ENCODE results near the gene MTRR.

MTRR gene

DNA sequence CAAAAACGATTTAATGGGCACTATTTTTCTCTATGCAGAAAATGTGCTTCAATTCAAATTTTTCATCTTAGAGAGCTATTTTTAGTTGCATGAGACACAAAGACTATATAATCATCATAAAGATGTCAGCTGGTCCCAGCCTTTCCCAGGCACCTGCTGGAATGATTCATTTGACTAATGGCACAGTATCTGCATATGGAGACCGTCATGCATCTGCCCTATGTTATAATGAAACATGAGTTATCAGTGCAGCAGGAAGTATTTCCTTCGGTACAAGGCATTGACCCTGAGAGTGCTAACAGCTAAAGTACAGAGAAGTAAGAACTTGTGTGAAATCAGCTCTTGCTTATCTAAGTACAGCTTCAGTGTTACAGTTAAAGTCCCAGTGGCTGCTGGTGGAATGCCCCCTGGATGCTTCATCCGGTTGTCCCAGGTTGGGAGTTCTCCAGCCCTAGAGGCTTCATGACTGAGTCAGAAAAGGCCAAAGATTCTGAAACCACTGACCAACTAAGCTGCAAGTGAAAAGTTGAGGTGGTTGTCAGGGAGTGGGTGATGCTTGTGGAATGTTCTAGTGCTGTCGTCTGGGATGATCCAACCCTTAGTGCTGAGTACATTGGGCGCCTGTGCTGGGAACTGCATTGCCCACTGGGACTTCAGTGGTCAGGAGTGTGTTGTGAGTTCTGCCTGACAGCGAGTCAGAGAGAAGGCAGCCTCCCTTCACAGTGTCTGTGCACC is 57.2 kb downstream of the MTRR start:
- Histone ChIP-seq H3K4me3 (replicated peaks; ENCODE audit: low read depth, low read length) (no peak overlapping the region), H3K36me3 (ENCODE audit: control insufficient read depth, insufficient read depth, low read length) (no peaks in the 10 kb centered on the region), H3K27me3 (replicated peaks; ENCODE audit: control insufficient read depth, insufficient read depth, low read length) (no peaks in the 10 kb centered on the region; the same call in 1 of the 2 replicates)
- TF ChIP-seq, protein P1, sequence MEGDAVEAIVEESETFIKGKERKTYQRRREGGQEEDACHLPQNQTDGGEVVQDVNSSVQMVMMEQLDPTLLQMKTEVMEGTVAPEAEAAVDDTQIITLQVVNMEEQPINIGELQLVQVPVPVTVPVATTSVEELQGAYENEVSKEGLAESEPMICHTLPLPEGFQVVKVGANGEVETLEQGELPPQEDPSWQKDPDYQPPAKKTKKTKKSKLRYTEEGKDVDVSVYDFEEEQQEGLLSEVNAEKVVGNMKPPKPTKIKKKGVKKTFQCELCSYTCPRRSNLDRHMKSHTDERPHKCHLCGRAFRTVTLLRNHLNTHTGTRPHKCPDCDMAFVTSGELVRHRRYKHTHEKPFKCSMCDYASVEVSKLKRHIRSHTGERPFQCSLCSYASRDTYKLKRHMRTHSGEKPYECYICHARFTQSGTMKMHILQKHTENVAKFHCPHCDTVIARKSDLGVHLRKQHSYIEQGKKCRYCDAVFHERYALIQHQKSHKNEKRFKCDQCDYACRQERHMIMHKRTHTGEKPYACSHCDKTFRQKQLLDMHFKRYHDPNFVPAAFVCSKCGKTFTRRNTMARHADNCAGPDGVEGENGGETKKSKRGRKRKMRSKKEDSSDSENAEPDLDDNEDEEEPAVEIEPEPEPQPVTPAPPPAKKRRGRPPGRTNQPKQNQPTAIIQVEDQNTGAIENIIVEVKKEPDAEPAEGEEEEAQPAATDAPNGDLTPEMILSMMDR (IDR thresholded peaks at IDR 0.05; ENCODE audit: insufficient read depth, low read length, poor library complexity, severe bottlenecking): no peak
- no peak for DNase-seq (ENCODE audit: extremely low read depth, insufficient read length)

DNA sequence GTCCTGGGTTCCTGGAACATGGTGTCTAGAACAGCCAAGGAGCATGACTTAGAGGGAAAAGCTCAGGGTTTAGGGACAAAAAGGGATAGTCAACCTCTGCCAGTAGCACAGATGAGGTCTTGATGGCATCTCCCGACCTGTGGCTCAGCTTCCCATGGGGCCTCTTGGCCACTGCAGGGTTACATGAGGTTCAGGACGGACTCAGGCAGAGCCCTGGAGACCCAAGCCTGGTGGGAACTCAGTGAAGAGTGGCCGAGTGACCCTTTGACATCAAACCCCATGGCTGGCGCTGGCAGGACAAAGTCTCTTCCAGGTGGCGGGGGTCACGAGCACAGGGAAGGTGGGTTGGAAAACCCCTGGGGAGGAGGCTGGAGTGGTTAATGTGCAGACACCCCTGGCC is 57.8 kb downstream of the MTRR start:
- no peak overlapping the region for H3K4me3 ChIP-seq (replicated peaks; ENCODE audit: low read depth, low read length)
- DNase-seq (ENCODE audit: extremely low read depth, insufficient read length): no peak
- TF ChIP-seq, protein P1 (IDR thresholded peaks at IDR 0.05; ENCODE audit: insufficient read depth, low read length, poor library complexity, severe bottlenecking): no peak
- no peaks in the 10 kb centered on the region for H3K36me3 ChIP-seq (ENCODE audit: control insufficient read depth, insufficient read depth, low read length)
- no peaks in the 10 kb centered on the region; the same call in 1 of the 2 replicates for H3K27me3 ChIP-seq (replicated peaks; ENCODE audit: control insufficient read depth, insufficient read depth, low read length)

DNA sequence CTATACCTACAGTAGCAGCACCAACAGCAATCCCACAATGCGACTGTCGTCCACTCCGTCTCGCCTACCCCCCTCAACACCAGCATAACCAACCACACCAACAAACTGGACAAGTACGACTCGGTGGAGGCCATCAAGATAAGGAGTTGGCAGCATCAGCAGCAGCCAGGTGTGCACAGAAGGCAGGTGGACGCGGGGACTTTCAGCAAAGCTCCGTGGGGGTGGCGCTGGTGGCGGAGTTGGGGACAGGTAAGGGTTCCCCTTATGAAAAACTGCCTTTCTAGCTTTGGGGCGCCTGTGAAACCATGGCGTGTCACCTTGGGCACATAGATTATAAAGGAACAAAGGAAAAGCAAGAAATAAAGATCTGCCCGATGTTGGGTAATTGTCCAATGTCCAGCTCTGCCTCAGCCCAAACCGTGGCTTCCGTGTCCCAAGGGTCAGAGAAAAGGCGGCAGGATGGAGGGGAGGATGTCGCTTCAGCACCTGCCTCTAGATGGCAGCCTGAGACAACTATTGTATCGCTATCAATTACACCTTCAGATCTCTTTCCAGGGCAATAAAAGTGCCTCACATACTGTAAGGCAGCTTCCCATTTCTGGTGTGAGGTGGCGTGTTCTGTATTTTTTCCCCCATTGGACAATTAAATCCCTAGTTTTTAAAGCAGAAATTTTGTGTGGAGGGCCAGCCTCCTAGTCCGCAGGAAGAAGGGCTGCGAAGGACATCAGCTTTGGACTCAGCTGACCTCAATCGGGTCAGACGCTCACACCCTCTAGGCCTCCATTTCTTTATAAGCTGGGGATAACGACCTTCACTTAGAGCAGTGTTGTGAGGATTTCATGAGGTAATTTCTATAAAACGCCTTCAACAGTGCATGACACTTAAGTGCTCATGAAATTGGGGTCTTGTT is 58.8 kb downstream of the MTRR start:
- Histone ChIP-seq H3K36me3 (ENCODE audit: control insufficient read depth, insufficient read depth, low read length) (no peaks in the 10 kb centered on the region), H3K4me3 (replicated peaks; ENCODE audit: low read depth, low read length) (no peak overlapping the region), H3K27me3 (replicated peaks; ENCODE audit: control insufficient read depth, insufficient read depth, low read length) (no peaks in the 10 kb centered on the region; the same call in 1 of the 2 replicates)
- TF ChIP-seq, protein P1 (IDR thresholded peaks at IDR 0.05; ENCODE audit: insufficient read depth, low read length, poor library complexity, severe bottlenecking): peak; percentile 79
- peak; percentile 10 for DNase-seq (ENCODE audit: extremely low read depth, insufficient read length)

DNA sequence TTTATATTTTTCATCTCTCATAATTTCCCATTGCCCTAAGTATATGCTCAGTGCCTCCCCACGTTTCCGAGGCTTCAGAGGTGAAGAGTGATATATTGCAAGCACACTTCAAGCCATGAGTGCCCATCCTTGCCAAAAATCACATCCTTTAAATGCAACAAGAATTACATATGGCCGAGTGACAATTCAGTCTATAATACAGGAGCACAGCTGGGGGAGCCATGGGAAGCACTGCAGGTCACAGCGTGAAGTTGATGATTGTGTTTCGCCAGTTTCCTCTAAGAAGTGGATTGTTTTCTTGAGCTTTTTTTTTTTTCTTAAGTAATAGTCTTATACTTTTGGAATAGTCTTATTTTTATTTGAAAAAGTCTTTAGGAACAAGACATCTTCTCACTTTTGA is 61.1 kb downstream of the MTRR start:
- Histone ChIP-seq H3K4me3 (replicated peaks; ENCODE audit: low read depth, low read length) (no peak overlapping the region), H3K36me3 (ENCODE audit: control insufficient read depth, insufficient read depth, low read length) (no peaks in the 10 kb centered on the region), H3K27me3 (replicated peaks; ENCODE audit: control insufficient read depth, insufficient read depth, low read length) (no peaks in the 10 kb centered on the region)
- DNase-seq (ENCODE audit: extremely low read depth, insufficient read length): no peak
- TF ChIP-seq, protein P1 (IDR thresholded peaks at IDR 0.05; ENCODE audit: insufficient read depth, low read length, poor library complexity, severe bottlenecking): no peak

DNA sequence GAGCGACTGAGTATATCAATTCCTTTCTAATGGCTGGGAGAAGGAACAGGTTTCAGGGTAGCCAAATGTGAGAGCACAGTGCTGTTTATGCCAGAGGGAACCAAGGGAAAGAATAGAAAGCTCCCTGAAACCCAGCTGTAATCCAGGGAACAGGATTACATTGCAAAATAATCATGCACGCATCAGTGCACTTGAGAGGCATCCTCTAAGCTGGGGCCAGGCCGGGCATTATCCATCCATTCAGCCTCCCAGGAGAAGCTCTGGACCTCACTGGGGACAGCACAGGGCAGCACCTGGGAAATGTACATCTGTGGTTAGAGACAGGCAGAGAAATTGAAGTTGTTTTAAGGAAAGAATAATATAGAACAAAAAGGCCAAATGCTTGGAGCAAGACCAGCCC is 72.7 kb downstream of the MTRR start:
- TF ChIP-seq, protein P1 (IDR thresholded peaks at IDR 0.05; ENCODE audit: insufficient read depth, low read length, poor library complexity, severe bottlenecking): no peak
- H3K27me3 ChIP-seq (replicated peaks; ENCODE audit: control insufficient read depth, insufficient read depth, low read length): no peaks in the 10 kb centered on the region; the same call in 1 of the 2 replicates
- DNase-seq (ENCODE audit: extremely low read depth, insufficient read length): no peak
- no peak overlapping the region for H3K4me3 ChIP-seq (replicated peaks; ENCODE audit: low read depth, low read length)
- no peaks in the 10 kb centered on the region for H3K36me3 ChIP-seq (ENCODE audit: control insufficient read depth, insufficient read depth, low read length)
